GM23338 (cell line): ENCODE measurements around the gene ASAP2. TPM values are rescaled to one million over a fixed set of nuclear protein-coding genes. Genes with fewer than 3 reads are reported as not detected.

ENCODE experiments used
- ATAC-seq: fragments of 200-7000 bp; cut with Tn5 transposase; 3 replicates; pipeline ENCODE4 v1.9.1; 2020
- DNase-seq: peaks from one replicate; pipeline ENCODE4 v3.0.0-alpha.2; 2015; ENCODE audit warnings: low spot score
- H2AFZ ChIP-seq: fragments of 200-600 bp; sonication (generic); 2 replicates; pipeline ENCODE4 v1.8.0; 2016; ENCODE audit warnings: antibody characterized with exemption, mild to moderate bottlenecking, moderate library complexity
- H3F3A ChIP-seq: fragments of 200-600 bp; sonication (generic); replicated peaks from 2 replicates; pipeline ENCODE4 v1.8.0; 2017; ENCODE audit warnings: antibody characterized with exemption, mixed run types, low read depth
- H3K27ac ChIP-seq: fragments of 200-600 bp; sonication (generic); 2 replicates; pipeline ENCODE4 v1.6.1; 2016; ENCODE audit warnings: low read depth
- H3K27me3 ChIP-seq: fragments of 200-600 bp; sonication (generic); 2 replicates; pipeline ENCODE4 v1.8.0; 2016; ENCODE audit warnings: mild to moderate bottlenecking, mixed run types, moderate library complexity; ENCODE audit not compliant: insufficient read depth
- H3K36me3 ChIP-seq: fragments of 200-600 bp; sonication (generic); 2 replicates; pipeline ENCODE4 v1.8.0; 2016; ENCODE audit warnings: mild to moderate bottlenecking; ENCODE audit not compliant: insufficient read depth
- H3K4me1 ChIP-seq: fragments of 200-600 bp; sonication (generic); 2 replicates; pipeline ENCODE4 v1.8.0; 2016; ENCODE audit warnings: mild to moderate bottlenecking, moderate library complexity; ENCODE audit not compliant: insufficient read depth
- H3K4me2 ChIP-seq: fragments of 200-600 bp; sonication (generic); 2 replicates; pipeline ENCODE4 v1.7.1; 2017; ENCODE audit warnings: mixed run types
- H3K4me3 ChIP-seq: fragments of 200-600 bp; sonication (generic); 2 replicates; pipeline ENCODE4 v1.6.1; 2016; ENCODE audit warnings: mixed run types
- H3K79me2 ChIP-seq: fragments of 200-600 bp; sonication (generic); replicated peaks from 2 replicates; pipeline ENCODE4 v1.8.0; 2017; ENCODE audit warnings: mild to moderate bottlenecking; ENCODE audit not compliant: insufficient read depth
- H3K9me2 ChIP-seq: fragments of 200-600 bp; sonication (generic); 2 replicates; pipeline ENCODE4 v1.8.0; 2017; ENCODE audit not compliant: insufficient read depth
- H4K20me1 ChIP-seq: fragments of 200-600 bp; sonication (generic); replicated peaks from 2 replicates; pipeline ENCODE4 v1.8.0; 2017; ENCODE audit warnings: mild to moderate bottlenecking; ENCODE audit not compliant: insufficient read depth
- H3K27ac Mint-ChIP-seq: 2 replicates; pipeline ENCODE4 v1.8.0; 2020; ENCODE audit warnings: inconsistent platforms, mild to moderate bottlenecking, moderate library complexity, mixed read lengths
- H3K27me3 Mint-ChIP-seq: 3 replicates; pipeline ENCODE4 v1.8.0; 2022; ENCODE audit warnings: low read depth, mild to moderate bottlenecking, moderate library complexity, mixed read lengths, inconsistent platforms; ENCODE audit not compliant: insufficient read depth, poor library complexity
- H3K36me3 Mint-ChIP-seq: 3 replicates; pipeline ENCODE4 v1.8.0; 2021; ENCODE audit warnings: low read depth, mild to moderate bottlenecking, inconsistent platforms, moderate library complexity, mixed read lengths
- H3K4me1 Mint-ChIP-seq: 3 replicates; pipeline ENCODE4 v1.8.0; 2020; ENCODE audit warnings: mild to moderate bottlenecking, inconsistent platforms, mixed read lengths
- H3K4me3 Mint-ChIP-seq: 3 replicates; pipeline ENCODE4 v1.8.0; 2021; ENCODE audit warnings: moderate library complexity, mild to moderate bottlenecking, inconsistent platforms, mixed read lengths
- H3K9me3 Mint-ChIP-seq: 3 replicates; pipeline ENCODE4 v1.8.0; 2020; ENCODE audit warnings: moderate library complexity, mild to moderate bottlenecking, inconsistent platforms, mixed read lengths
- CREB1 ChIP-seq: fragments of 250-450 bp; sonication (Bioruptor Pico); IDR thresholded peaks from 2 replicates; pipeline ENCODE4 v1.5.0; 2020; ENCODE audit warnings: low read depth, mild to moderate bottlenecking, moderate library complexity
- EZH2 ChIP-seq: fragments of 200-600 bp; sonication (generic); IDR thresholded peaks from one replicate; pipeline ENCODE4 v1.8.0; 2017; ENCODE audit warnings: antibody characterized with exemption, mild to moderate bottlenecking, low read depth; ENCODE audit not compliant: unreplicated experiment
- EZH2phosphoT487 ChIP-seq: fragments of 200-600 bp; sonication (generic); IDR thresholded peaks from one replicate; pipeline ENCODE4 v1.8.1; 2018; ENCODE audit warnings: antibody characterized with exemption; ENCODE audit not compliant: unreplicated experiment
- NANOG ChIP-seq: IDR thresholded peaks from 2 replicates; pipeline ENCODE4 v1.6.1; 2016; ENCODE audit warnings: antibody characterized with exemption, borderline replicate concordance
- POLR2AphosphoS5 ChIP-seq: IDR thresholded peaks from 2 replicates; pipeline ENCODE4 v1.6.1; 2016; ENCODE audit warnings: antibody characterized with exemption, low read depth
- STAT1 ChIP-seq: IDR thresholded peaks from one replicate; pipeline ENCODE4 v1.6.1; 2016; ENCODE audit warnings: antibody characterized with exemption; ENCODE audit not compliant: unreplicated experiment
- ZNF114 ChIP-seq: fragments of 250-450 bp; sonication (Bioruptor Pico); IDR thresholded peaks from 2 replicates; pipeline ENCODE4 v1.5.0; 2020; ENCODE audit warnings: mild to moderate bottlenecking, moderate library complexity
- ZNF331 ChIP-seq: fragments of 250-450 bp; sonication (Bioruptor Pico); IDR thresholded peaks from 2 replicates; pipeline ENCODE4 v1.5.0; 2020; ENCODE audit warnings: low read depth, mild to moderate bottlenecking, moderate library complexity
- polyA plus RNA-seq: library from polyadenylated mRNA; unstranded; fragments of >200 nt; fragmentation: Nextera tagmentation; extraction: Ambion mirVana; gene quantifications from 2 replicates; pipeline ENCODE4 v1.2.1, GENCODE V29; 2016
- total RNA-seq: library from RNA; depleted of rRNA; stranded (reverse); fragments of >200 nt; shearing (Covaris generic); gene quantifications from 2 replicates; pipeline ENCODE4 v1.2.3, GENCODE V29; 2014
- TF ChIP-seq, protein P1 (sequence below), 2 experiments: fragments of 200-600 bp in 1 of 2; sonication (generic) in 1 of 2; conservative IDR thresholded peaks; 2 replicates each; pipeline versions ENCODE4 v1.5.1 to v1.6.1; 2016 to 2017; ENCODE audit warnings: antibody characterized with exemption in 2 of 2, low read depth in 2 of 2, mild to moderate bottlenecking in 2 of 2, moderate library complexity in 1 of 2
- TF ChIP-seq, protein P2 (sequence below): fragments of 250-450 bp; sonication (Bioruptor Pico); IDR thresholded peaks from 2 replicates; pipeline ENCODE4 v1.5.0; 2020; ENCODE audit warnings: mild to moderate bottlenecking, moderate library complexity

Gene ASAP2
- total and polyA plus RNA-seq, 2 experiments from 2014 or later = 2.6 to 15.6 TPM

DNA sequence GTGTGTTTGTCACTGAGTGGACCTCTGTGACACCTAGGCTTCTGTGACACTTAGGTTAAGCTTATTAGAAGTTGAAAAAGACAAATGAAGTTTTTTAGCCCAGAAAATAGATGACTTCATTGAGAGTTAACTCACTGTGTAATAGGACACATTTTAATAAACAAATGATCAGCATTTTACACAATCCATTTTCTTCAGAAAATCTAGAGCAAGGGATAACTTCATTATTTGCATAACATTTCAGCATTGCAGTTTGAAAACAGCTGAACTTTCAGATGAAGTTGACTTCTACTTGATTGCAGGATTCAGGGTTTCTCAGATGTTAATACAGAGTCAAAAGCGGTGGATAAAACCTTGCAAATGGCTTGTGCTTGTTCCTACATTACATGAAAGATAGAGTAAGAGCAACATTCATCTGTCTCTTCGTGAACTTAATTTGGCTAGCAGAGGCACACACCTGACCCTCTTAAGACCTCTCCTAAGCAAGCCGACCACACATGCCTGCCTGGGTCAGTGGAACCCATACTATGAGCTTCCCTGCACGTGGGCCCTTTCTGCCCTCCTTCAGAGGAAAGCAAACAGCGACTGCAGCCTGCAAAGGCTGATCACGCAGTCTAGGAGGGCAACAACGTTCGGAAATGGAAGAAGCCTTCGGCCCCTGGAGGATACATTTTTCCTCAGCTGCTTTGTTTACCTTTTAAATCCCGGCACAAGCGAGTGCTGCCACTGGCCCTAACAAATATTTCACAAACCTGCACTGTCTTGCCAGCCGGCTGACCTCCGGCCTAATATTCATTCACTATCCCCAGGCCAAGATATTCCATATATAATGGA lies 200.1 kb downstream of the ASAP2 start:
- no peak overlapping the region for H3K4me3 Mint-ChIP-seq
- ATAC-seq = no peak

More for the DNA sequence above, 200.1 kb downstream of the ASAP2 start:
- Histone ChIP-seq H3F3A (0 out of 2 replicates have a peak, but pooled peaks cover 3% of the 10 kb centered on the region), H2AFZ (no peak overlapping the region), H3K36me3 (no peaks in the 10 kb centered on the region; the same call in 1 of the 2 replicates), H3K79me2 (no peaks in the 10 kb centered on the region), H4K20me1 (peaks cover 3% of the 10 kb centered on the region; the same call in 1 of the 2 replicates), H3K4me1 (no peaks in the 10 kb centered on the region), H3K9me2 (no peaks in the 10 kb centered on the region), H3K27ac (no peak overlapping the region), H3K4me2 (no peak overlapping the region), H3K27me3 (no peaks in the 10 kb centered on the region), H3K4me3 (no peak overlapping the region)
- Mint-ChIP-seq H3K4me1 (no peaks in the 10 kb centered on the region), H3K36me3 (peaks cover 7% of the 10 kb centered on the region; the same call in 1 of the 3 replicates), H3K27ac (no peak overlapping the region), H3K27me3 (peaks cover 10% of the 10 kb centered on the region), H3K9me3 (no peaks in the 10 kb centered on the region)
- TF ChIP-seq ZNF114 (CRISPR knock-in tag) (no peak), EZH2 (no peak), STAT1 (no peak), NANOG (no peak), EZH2phosphoT487 (no peak), ZNF331 (no peak), POLR2AphosphoS5 (no peak), CREB1 (CRISPR knock-in tag) (no peak)
- TF ChIP-seq, protein P1, sequence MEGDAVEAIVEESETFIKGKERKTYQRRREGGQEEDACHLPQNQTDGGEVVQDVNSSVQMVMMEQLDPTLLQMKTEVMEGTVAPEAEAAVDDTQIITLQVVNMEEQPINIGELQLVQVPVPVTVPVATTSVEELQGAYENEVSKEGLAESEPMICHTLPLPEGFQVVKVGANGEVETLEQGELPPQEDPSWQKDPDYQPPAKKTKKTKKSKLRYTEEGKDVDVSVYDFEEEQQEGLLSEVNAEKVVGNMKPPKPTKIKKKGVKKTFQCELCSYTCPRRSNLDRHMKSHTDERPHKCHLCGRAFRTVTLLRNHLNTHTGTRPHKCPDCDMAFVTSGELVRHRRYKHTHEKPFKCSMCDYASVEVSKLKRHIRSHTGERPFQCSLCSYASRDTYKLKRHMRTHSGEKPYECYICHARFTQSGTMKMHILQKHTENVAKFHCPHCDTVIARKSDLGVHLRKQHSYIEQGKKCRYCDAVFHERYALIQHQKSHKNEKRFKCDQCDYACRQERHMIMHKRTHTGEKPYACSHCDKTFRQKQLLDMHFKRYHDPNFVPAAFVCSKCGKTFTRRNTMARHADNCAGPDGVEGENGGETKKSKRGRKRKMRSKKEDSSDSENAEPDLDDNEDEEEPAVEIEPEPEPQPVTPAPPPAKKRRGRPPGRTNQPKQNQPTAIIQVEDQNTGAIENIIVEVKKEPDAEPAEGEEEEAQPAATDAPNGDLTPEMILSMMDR (conservative IDR thresholded peaks at IDR 0.05; ENCODE audit: low read depth in 2 of 2) = no peak
- TF ChIP-seq, protein P2, sequence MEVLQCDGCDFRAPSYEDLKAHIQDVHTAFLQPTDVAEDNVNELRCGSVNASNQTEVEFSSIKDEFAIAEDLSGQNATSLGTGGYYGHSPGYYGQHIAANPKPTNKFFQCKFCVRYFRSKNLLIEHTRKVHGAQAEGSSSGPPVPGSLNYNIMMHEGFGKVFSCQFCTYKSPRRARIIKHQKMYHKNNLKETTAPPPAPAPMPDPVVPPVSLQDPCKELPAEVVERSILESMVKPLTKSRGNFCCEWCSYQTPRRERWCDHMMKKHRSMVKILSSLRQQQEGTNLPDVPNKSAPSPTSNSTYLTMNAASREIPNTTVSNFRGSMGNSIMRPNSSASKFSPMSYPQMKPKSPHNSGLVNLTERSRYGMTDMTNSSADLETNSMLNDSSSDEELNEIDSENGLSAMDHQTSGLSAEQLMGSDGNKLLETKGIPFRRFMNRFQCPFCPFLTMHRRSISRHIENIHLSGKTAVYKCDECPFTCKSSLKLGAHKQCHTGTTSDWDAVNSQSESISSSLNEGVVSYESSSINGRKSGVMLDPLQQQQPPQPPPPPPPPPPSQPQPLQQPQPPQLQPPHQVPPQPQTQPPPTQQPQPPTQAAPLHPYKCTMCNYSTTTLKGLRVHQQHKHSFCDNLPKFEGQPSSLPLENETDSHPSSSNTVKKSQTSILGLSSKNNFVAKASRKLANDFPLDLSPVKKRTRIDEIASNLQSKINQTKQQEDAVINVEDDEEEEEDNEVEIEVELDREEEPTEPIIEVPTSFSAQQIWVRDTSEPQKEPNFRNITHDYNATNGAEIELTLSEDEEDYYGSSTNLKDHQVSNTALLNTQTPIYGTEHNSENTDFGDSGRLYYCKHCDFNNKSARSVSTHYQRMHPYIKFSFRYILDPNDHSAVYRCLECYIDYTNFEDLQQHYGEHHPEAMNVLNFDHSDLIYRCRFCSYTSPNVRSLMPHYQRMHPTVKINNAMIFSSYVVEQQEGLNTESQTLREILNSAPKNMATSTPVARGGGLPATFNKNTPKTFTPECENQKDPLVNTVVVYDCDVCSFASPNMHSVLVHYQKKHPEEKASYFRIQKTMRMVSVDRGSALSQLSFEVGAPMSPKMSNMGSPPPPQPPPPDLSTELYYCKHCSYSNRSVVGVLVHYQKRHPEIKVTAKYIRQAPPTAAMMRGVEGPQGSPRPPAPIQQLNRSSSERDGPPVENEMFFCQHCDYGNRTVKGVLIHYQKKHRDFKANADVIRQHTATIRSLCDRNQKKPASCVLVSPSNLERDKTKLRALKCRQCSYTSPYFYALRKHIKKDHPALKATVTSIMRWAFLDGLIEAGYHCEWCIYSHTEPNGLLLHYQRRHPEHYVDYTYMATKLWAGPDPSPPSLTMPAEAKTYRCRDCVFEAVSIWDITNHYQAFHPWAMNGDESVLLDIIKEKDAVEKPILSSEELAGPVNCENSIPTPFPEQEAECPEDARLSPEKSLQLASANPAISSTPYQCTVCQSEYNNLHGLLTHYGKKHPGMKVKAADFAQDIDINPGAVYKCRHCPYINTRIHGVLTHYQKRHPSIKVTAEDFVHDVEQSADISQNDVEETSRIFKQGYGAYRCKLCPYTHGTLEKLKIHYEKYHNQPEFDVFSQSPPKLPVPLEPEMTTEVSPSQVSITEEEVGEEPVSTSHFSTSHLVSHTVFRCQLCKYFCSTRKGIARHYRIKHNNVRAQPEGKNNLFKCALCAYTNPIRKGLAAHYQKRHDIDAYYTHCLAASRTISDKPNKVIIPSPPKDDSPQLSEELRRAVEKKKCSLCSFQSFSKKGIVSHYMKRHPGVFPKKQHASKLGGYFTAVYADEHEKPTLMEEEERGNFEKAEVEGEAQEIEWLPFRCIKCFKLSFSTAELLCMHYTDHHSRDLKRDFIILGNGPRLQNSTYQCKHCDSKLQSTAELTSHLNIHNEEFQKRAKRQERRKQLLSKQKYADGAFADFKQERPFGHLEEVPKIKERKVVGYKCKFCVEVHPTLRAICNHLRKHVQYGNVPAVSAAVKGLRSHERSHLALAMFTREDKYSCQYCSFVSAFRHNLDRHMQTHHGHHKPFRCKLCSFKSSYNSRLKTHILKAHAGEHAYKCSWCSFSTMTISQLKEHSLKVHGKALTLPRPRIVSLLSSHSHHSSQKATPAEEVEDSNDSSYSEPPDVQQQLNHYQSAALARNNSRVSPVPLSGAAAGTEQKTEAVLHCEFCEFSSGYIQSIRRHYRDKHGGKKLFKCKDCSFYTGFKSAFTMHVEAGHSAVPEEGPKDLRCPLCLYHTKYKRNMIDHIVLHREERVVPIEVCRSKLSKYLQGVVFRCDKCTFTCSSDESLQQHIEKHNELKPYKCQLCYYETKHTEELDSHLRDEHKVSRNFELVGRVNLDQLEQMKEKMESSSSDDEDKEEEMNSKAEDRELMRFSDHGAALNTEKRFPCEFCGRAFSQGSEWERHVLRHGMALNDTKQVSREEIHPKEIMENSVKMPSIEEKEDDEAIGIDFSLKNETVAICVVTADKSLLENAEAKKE = no peak
- no peak for DNase-seq
